Prostate gland (tissue), 2 donors: ENCODE data around the gene ANKS1B.

ENCODE experiments used
- CTCF ChIP-seq, 4 experiments: fragments of 200-600 bp in 2 of 4; fragments of 450-650 bp in 2 of 4; sonication (generic) in 2 of 4; IDR thresholded peaks; 1 replicate in 3 of 4; 2 replicates in 1 of 4; pipeline ENCODE4 v1.5.1; 2016 to 2019; ENCODE audit warnings: antibody characterized with exemption in 4 of 4, mild to moderate bottlenecking in 2 of 4, moderate library complexity in 2 of 4
- POLR2A ChIP-seq: fragments of 450-650 bp; IDR thresholded peaks from one replicate; pipeline ENCODE4 v1.6.1; 2016; ENCODE audit warnings: antibody characterized with exemption, mild to moderate bottlenecking
- POLR2AphosphoS5 ChIP-seq: sonication (generic); formaldehyde crosslinking; IDR thresholded peaks from one replicate; pipeline ENCODE4 v1.6.1; 2017; ENCODE audit warnings: antibody characterized with exemption

GRCh38 chr12:98741196-98741555, 1243.6 kb downstream of the ANKS1B start:
- TF ChIP-seq POLR2A (no peak), CTCF (IDR thresholded peaks at IDR 0.05) (no peak), POLR2AphosphoS5 (no peak)
